Sciatic nerve (tissue), 2 donors: ENCODE results near the gene CFAP74. TPM values are rescaled to one million over a fixed set of nuclear protein-coding genes. Genes with fewer than 3 reads are reported as not detected.
"Not testable (repeated sequence)": the region's sequence is repeated elsewhere in the genome, so short reads cannot be mapped to it uniquely, and the experiment has no call there.

ENCODE experiments used
- ATAC-seq: fragments of 200-7000 bp; cut with Tn5 transposase; one replicate; pipeline ENCODE4 v1.9.1; 2020; ENCODE audit warnings: mild to moderate bottlenecking, moderate library complexity
- DNase-seq: peaks from one replicate; pipeline ENCODE4 v3.0.0-alpha.2; 2020; ENCODE audit warnings: low spot score
- intact Hi-C: fragments of 100-400 bp; cut with DNase I; formaldehyde crosslinking; loops from one replicate; pipeline ENCODE4 v1.14.2; 2022
- total RNA-seq: library from RNA; stranded (reverse); fragmentation: NEBNext Ultra II Directional; extraction: Animal tissue kit (Norgen Biotek cat#: 25700); gene quantifications from one replicate; pipeline ENCODE4 v1.2.1, GENCODE V29; 2021
- donor health status: DM: no; HTN: no; CAD: no.
- donor health status: DM: no; HTN: no; CAD: no.

The CFAP74 gene
- total RNA-seq, 1 donor from 2014 or later: 0.09 TPM

DNA sequence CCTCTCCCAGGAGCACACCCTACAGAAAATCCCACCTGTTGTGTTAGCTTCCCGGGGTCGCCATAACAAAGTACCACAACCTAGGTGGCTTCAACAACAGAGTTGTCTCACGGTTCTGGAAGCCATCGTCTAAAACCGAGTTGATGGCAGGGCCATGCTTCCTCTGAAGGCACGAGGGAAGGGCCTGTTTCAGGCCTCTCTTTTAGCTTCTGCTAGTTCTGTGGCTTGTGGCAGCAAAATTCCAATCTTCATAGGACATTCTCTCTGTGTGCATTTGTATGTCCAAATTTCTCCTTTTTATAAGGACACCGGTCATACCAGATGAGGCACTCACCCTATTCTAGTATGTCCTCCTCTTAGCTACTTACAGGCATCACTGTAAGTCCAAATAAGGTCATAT, 3.2 kb downstream of the CFAP74 start:
- intact Hi-C loops: no loop called here
- DNase-seq: no peak
- ATAC-seq: no peak

GRCh38 chr1:1997576-1997975, 6.0 kb downstream of the CFAP74 start:
- ATAC-seq: no peak
- DNase-seq: no peak
- intact Hi-C loops: no loop called here

DNA sequence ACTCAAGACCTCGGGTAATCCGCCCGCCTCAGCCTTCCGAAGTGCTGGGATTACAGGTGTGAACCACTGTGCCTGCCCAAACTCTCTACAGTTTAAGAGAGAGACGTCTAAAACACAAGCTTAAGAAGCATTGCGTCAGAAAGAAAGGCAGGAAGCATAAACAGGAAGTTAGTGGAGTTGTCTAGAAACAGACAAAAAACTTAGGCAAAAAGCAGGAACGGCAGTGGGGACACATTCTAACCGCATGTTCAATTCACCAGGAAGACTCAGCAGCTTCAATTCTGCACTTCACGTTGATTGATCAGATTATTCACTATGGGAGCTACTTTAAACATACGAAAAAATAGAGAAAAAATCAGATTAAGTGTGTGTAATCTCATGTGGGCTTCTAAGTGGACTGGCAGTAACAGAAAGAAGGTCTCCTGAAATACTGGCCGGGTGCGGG, 7.4 kb downstream of the CFAP74 start:
- intact Hi-C loops: no loop called here
- peak; percentile 45 for ATAC-seq

DNA sequence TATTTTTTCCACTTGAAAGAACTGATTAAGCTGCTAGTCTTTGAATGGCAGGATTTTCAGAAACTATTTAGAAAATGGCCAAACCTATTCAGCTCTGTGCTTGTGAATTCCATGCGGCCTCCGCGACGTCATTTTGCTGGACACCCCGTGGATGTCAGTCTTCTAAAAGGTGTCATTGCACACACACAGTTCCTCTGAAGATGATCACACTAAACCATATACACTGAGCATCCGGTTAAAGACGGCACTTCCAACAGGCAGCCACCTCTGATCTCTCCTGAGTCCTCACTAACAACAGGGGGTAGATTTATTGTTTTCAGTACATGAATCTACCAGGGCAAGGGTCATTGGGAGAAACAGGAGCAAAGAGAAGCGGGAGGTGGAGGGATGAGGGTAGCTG, 9.1 kb downstream of the CFAP74 start:
- DNase-seq: no peak
- intact Hi-C loops: no loop called here
- no peak for ATAC-seq

More for the DNA sequence above, 7.4 kb downstream of the CFAP74 start:
- no peak for DNase-seq

GRCh38 chr1:1990222-1990621, 13.4 kb downstream of the CFAP74 start:
- intact Hi-C loops: no loop called here
- ATAC-seq (peak; percentile 87), DNase-seq (no peak)

GRCh38 chr1:1989789-1990188, 13.8 kb downstream of the CFAP74 start:
- ATAC-seq: peak; percentile 54
- no peak for DNase-seq

GRCh38 chr1:1989102-1989542, 14.5 kb downstream of the CFAP74 start:
- no peak for DNase-seq
- intact Hi-C loops: no loop called here
- ATAC-seq: peak; percentile 58

More at GRCh38 chr1:1989789-1990188, 13.8 kb downstream of the CFAP74 start:
- intact Hi-C loops: no loop called here

GRCh38 chr1:1988061-1988945, 15.3 kb downstream of the CFAP74 start:
- ATAC-seq (no peak), DNase-seq (no peak)
- intact Hi-C loops: no loop called here

DNA sequence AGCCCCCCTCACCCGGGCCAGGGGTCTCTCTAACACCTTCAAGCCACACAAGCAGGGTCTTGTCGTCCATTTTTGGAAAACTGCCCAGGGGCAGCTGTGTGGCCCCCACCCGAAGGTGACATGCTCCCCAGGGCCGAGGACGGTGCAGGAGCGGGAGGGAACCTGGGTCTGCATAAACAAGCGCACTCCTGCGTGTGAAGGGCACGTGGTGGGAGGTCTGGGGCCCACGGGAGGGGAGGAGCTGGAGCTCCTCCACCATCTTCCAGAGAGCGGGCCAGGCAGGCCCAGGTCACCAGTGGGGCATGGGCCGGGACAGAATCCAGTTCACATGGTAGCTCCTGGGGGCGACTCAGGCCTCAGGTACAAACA, 16.5 kb downstream of the CFAP74 start:
- ATAC-seq (no peak), DNase-seq (no peak)
- intact Hi-C loops: no loop called here

- intact Hi-C loops: no loop called here
- ATAC-seq (no peak), DNase-seq (no peak)
Observed at GRCh38 chr1:1986451-1987141, 17.0 kb downstream of the CFAP74 start.

DNA sequence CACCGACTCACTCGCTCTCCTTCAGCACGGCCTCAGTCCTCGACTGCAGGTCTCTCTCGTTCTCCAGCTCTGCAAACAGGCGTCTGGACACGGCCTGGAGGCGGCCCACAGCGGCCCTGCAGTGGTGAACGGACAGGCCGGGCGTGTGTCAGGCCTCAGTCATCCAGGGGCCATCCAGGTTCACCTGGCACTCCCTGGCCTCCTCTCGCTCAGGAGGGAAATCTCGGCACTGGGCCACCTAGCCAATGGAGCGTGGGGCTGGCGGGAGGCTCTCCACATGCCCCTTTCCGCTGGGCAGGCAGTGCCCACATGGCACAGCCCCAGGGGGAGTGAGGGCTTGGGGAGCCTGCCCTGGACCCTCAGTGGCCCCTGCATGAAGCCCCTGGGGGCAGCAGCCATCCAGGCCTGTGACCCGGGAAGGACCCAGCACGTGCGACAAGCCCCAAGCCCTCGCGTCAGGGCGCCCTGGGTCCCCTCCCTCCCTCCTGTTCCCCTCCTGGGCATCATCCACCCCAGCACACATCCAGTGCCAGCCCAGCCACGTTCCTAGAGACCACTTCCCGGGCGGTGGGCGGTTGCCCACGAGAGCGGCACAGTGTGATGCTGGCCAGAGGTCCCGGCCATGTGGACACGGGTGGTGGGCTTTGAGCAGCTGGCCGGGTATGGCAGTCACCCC, 18.1 kb downstream of the CFAP74 start:
- DNase-seq (no peak), ATAC-seq (no peak)
- intact Hi-C loops: no loop called here

DNA sequence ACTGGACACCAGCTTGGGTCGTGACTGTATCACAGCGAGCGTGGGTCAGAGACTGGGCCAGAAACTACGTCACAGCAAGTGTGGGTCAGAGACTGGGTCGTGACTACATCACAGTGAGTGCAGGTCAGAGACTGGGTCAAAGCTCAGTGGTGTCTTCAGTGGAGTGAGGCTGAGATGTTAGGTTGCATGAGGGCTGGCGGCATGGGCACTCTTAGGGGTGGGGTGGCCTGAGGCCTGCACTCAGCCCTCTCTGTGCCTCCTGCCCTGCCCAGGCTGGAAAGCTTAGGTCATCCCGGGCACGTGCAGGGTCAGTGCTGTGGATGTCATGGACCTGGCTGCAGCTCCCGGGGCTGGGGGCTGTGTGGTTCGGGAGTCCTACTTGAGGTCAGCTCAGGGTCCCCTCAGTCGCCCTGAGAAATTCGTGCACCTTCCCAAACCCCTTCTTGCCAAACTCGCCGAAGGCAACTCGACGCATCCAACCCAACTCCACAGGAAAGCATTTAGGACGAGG, 19.0 kb downstream of the CFAP74 start:
- DNase-seq: no peak
- intact Hi-C loops: no loop called here
- no peak for ATAC-seq

- intact Hi-C loops: no loop called here
- no peak for DNase-seq
- ATAC-seq: no peak
Observed at GRCh38 chr1:1982379-1983232, 21.0 kb downstream of the CFAP74 start.

DNA sequence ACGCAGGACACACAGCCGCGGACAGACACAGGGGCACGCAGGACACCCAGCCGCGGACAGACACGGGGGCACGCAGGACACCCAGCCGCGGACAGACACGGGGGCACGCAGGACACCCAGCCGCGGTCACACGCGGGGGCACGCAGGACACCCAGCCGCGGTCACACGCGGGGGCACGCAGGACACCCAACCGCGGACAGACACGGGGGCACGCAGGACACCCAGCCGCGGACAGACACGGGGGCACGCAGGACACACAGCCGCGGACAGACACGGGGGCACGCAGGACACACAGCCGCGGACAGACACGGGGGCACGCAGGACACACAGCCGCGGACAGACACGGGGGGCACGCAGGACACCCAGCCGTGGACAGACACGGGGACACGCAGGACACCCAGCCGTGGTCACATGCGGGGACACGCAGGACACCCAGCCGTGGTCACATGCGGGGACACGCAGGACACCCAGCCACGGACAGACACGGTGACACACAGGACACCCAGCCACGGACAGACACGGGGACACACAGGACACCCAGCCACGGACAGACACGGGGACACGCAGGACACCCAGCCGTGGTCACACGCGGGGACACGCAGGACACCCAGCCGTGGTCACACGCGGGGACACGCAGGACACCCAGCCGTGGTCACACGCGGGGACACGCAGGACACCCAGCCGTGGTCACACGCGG, 21.8 kb downstream of the CFAP74 start:
- intact Hi-C loops, ATAC-seq, DNase-seq: not testable (repeated sequence)

GRCh38 chr1:1981142-1981500, 22.5 kb downstream of the CFAP74 start:
- intact Hi-C loops: no loop called here
- no peak for ATAC-seq

DNA sequence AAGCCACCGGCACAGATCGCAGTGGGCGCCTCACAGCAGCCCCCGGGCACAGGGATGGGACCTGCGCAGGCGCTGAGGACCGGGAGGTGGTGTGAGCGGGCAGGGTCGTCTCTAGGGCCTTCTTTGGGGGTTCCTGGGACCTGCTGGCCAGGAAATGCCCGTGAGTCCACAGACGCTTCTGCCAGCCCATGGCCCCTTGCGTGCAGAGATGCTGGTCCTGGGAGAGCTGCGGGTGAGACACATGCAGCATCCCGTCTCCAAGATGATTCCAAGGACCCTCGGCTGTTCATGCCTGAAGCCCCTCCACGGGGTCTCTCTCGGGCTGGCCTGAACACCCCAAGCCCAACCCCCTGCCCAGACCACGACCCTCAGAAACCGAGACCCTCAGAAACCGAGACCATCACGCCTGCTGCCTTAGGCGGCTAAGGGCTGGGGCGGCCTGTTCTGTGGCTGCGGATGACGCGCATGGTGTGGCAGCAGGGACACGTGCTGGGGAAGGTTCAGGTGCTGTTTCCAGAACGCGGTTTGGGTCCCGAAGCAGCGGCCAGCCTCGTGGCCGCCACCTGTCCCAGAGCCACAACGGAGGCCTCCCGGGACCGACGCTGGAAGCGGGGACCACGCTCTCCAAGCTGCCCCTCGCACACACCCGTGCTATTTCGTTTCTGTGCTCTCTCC, 23.0 kb downstream of the CFAP74 start:
- intact Hi-C loops: no loop called here
- ATAC-seq: no peak
- DNase-seq: no peak

More at GRCh38 chr1:1981142-1981500, 22.5 kb downstream of the CFAP74 start:
- DNase-seq: no peak

DNA sequence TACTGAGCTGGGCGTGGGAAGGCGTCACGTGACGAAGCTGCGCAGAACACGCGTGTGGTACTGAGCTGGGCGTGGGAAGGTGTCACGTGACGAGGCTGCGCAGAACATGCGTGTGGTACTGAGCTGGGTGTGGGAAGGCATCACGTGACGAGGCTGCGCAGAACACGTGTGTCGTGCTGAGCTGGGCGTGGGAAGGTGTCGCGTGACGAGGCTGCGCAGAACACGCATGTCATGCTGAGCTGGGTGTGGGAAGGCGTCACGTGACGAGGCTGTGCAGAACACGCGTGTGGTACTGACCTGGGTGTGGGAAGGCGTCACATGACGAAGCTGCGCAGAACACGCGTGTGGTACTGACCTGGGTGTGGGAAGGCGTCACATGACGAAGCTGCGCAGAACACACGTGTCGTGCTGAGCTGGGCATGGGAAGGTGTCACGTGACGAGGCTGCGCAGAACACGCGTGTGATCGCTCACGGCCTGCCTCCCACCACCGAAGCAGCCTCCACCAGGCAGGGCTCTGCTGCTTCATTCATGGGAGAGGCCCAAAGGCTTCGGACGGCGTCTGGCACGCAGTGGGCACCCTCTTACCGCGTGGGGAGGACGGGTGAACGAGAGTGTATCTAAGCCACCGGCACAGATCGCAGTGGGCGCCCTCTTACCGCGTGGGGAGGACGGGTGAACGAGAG, 24.0 kb downstream of the CFAP74 start:
- intact Hi-C loops: no loop called here
- ATAC-seq (no peak), DNase-seq (no peak)
